ENCODE results near the gene DTX1. TPM values are rescaled to one million over a fixed set of nuclear protein-coding genes. Genes with fewer than 3 reads are reported as not detected.

The DTX1 gene
- total RNA-seq, 1 experiment from 2014 or later, result 0.44 TPM

DNA sequence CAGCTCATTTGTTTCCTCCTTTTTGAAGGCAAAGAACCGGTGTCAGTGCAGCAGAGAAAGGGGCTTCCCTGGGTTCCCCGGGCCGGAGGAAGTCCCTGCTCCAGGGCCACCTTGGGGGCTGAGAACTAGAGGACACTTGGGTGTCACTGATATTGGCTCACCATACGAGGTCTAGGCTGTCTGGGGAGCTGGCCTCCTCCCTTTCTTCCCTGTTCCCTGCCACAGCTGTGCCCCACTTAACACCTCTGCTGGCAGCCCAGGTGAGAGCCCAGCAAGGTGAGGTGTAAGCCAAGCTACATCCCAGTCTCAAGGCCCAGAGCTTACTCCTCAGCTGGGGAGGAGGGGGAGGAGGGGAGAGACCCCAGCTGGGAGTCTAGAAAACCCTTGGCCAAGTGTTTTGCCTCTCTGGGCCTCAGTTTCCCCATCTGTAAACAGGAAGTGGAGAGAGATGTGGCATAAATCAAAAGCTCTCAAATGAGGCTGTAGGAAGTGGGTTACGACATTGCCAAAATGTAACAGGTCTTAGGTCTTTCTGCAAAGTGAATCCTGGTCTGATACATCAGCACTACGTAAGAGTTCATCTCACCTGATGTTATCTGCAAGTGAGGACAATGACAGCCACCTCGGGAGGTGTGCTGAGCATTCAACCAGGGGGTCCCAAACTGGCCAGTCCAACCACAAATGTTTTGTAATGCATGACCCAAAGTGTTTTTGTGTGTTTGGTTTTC, 53.5 kb downstream of the DTX1 start:
- ChIA-PET POLR2A (interaction anchor here (0.6 kb wide), 1 partner anchor 571 kb away, joined by 7 read pairs; no protein-coding TSS in a partner anchor), CTCF (interaction anchor here (1.4 kb wide), 1 partner anchor 117 kb away, joined by 4 read pairs; no protein-coding TSS in a partner anchor)
- H3K9me3 ChIP-seq (ENCODE audit: control insufficient read depth, insufficient read depth, low read depth, low read length), result no peaks in the 10 kb centered on the region

DNA sequence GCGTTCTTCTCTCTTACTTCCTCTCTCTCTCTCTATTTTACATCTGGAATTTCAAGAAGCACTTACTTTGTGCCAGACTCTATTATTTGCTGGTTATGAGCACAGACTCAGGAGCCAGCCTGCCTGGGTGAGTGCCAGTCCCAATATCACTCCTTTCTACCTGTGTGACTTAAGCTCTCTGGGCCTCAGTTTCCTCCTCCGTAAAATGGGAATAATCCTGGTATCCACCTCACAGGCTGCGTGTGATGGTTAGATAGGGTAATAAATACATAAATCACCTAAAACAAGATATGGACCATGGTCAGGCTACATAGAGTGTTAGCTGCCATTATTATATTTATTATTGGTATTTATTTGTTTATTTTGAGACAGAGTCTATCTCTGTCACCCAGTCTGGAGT, 54.7 kb downstream of the DTX1 start:
- CTCF ChIA-PET, result interaction anchor here (0.6 to 1.4 kb wide), 2 partner anchors 65 to 118 kb away, joined by 3 to 4 read pairs; no protein-coding TSS in a partner anchor
- Histone ChIP-seq H3K4me3 (ENCODE audit: low read depth in 2 of 2, low read length in 2 of 2) (no peak overlapping the region), H3K4me1 (ENCODE audit: control insufficient read depth, insufficient read depth, low read length) (no peaks in the 10 kb centered on the region), H3K27me3 (ENCODE audit: control insufficient read depth, insufficient read depth, low read length) (no peaks in the 10 kb centered on the region), H3K9me3 (ENCODE audit: control insufficient read depth, insufficient read depth, low read depth, low read length) (no peaks in the 10 kb centered on the region), H3K27ac (ENCODE audit: low read length) (no peak overlapping the region), H3K36me3 (ENCODE audit: control insufficient read depth, insufficient read depth, low read length) (no peaks in the 10 kb centered on the region)
- BruUV-seq (replicated peaks), result no TSS peak
- intact Hi-C loops (cut with micrococcal nuclease; ENCODE audit: unreplicated experiment), result no loop called here
- POLR2A ChIA-PET, result no interaction called here
- DNase-seq (ENCODE audit: low read depth, low spot score) (no peak), ATAC-seq (no peak)
- TF ChIP-seq, protein P1, sequence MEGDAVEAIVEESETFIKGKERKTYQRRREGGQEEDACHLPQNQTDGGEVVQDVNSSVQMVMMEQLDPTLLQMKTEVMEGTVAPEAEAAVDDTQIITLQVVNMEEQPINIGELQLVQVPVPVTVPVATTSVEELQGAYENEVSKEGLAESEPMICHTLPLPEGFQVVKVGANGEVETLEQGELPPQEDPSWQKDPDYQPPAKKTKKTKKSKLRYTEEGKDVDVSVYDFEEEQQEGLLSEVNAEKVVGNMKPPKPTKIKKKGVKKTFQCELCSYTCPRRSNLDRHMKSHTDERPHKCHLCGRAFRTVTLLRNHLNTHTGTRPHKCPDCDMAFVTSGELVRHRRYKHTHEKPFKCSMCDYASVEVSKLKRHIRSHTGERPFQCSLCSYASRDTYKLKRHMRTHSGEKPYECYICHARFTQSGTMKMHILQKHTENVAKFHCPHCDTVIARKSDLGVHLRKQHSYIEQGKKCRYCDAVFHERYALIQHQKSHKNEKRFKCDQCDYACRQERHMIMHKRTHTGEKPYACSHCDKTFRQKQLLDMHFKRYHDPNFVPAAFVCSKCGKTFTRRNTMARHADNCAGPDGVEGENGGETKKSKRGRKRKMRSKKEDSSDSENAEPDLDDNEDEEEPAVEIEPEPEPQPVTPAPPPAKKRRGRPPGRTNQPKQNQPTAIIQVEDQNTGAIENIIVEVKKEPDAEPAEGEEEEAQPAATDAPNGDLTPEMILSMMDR (IDR thresholded peaks at IDR 0.05), result no peak
- TF ChIP-seq, protein P2, sequence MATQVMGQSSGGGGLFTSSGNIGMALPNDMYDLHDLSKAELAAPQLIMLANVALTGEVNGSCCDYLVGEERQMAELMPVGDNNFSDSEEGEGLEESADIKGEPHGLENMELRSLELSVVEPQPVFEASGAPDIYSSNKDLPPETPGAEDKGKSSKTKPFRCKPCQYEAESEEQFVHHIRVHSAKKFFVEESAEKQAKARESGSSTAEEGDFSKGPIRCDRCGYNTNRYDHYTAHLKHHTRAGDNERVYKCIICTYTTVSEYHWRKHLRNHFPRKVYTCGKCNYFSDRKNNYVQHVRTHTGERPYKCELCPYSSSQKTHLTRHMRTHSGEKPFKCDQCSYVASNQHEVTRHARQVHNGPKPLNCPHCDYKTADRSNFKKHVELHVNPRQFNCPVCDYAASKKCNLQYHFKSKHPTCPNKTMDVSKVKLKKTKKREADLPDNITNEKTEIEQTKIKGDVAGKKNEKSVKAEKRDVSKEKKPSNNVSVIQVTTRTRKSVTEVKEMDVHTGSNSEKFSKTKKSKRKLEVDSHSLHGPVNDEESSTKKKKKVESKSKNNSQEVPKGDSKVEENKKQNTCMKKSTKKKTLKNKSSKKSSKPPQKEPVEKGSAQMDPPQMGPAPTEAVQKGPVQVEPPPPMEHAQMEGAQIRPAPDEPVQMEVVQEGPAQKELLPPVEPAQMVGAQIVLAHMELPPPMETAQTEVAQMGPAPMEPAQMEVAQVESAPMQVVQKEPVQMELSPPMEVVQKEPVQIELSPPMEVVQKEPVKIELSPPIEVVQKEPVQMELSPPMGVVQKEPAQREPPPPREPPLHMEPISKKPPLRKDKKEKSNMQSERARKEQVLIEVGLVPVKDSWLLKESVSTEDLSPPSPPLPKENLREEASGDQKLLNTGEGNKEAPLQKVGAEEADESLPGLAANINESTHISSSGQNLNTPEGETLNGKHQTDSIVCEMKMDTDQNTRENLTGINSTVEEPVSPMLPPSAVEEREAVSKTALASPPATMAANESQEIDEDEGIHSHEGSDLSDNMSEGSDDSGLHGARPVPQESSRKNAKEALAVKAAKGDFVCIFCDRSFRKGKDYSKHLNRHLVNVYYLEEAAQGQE (IDR thresholded peaks at IDR 0.05; ENCODE audit: insufficient read depth in 1 of 2, low read depth in 2 of 2, low read length in 1 of 2), result no peak
- TF ChIP-seq TCF7L2 (IDR thresholded peaks at IDR 0.05; ENCODE audit: low read depth, low read length) (no peak), POLR2AphosphoS5 (IDR thresholded peaks at IDR 0.05; ENCODE audit: low read depth, low read length) (no peak), SIN3A (IDR thresholded peaks at IDR 0.05; ENCODE audit: borderline replicate concordance, insufficient read depth, low read depth, low read length) (no peak)
- in situ Hi-C loops (cut with HindIII; ENCODE audit: low pct_unique_long_range_greater_than_20kb, low sequenced_read_pairs), result no loop called here

More for the DNA sequence above, 53.5 kb downstream of the DTX1 start:
- Histone ChIP-seq H3K36me3 (ENCODE audit: control insufficient read depth, insufficient read depth, low read length) (no peaks in the 10 kb centered on the region), H3K4me1 (ENCODE audit: control insufficient read depth, insufficient read depth, low read length) (no peaks in the 10 kb centered on the region), H3K4me3 (ENCODE audit: low read depth in 2 of 2, low read length in 2 of 2) (no peak overlapping the region), H3K27me3 (ENCODE audit: control insufficient read depth, insufficient read depth, low read length) (no peaks in the 10 kb centered on the region), H3K27ac (ENCODE audit: low read length) (no peak overlapping the region)
- DNase-seq (ENCODE audit: low read depth, low spot score) (no peak), ATAC-seq (no peak)
- in situ Hi-C loops (cut with HindIII; ENCODE audit: low pct_unique_long_range_greater_than_20kb, low sequenced_read_pairs), result no loop called here
- no TSS peak for BruUV-seq (replicated peaks)
- intact Hi-C loops (cut with micrococcal nuclease; ENCODE audit: unreplicated experiment), result no loop called here
- TF ChIP-seq, protein P1 (IDR thresholded peaks at IDR 0.05), result no peak
- TF ChIP-seq POLR2AphosphoS5 (IDR thresholded peaks at IDR 0.05; ENCODE audit: low read depth, low read length) (no peak), TCF7L2 (IDR thresholded peaks at IDR 0.05; ENCODE audit: low read depth, low read length) (no peak), SIN3A (IDR thresholded peaks at IDR 0.05; ENCODE audit: borderline replicate concordance, insufficient read depth, low read depth, low read length) (no peak)
